KG1 (cell line): Measurements from ENCODE around the gene HABP4.

Experiments used
- DNase-seq: peaks from one replicate; lab custom pipeline; 2025; lab: John Stamatoyannopoulos, UW

The HABP4 gene

DNA sequence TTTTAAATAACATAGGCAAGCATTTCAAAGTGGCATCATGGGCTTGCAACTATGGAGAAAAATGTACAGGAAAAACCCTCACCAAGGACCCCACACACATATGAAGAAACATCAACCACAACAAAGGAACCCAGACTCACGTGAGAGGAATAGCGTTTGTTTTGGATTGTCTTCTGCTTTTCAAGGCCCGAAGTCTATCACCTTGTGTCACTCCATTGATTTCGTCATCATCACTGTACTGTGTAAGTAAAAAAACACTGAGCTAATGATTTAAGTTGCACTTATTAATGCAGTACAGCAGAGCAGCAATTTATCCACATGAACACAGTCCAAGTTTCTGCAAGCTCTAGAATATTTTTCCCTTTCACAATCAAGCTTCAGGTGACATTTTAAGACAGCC is 72.4 kb downstream of the HABP4 start:
- DNase-seq, result no peak

DNA sequence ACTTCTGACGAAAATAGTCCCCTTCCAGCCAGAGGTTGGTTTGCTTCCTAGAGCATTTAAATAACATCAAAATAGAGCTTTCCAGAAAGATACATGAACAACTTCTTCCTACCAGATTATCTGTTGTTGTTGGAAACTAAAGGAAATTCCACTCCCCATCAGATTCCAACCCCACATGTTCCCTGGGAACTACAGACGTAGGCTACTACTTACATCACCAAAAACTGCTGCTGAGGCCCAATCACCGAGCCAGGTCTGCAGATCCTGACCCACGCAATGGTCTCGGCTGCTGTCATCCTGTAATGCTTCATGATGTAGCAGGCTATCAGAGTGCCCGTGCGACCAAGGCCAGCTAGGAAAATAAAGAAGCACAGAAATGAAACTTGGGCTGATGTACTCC is 73.4 kb downstream of the HABP4 start:
- DNase-seq, result no peak

GRCh38 chr9:96524045-96524444 is 74.1 kb downstream of the HABP4 start:
- DNase-seq, result no peak

GRCh38 chr9:96524764-96525163 is 74.8 kb downstream of the HABP4 start:
- no peak for DNase-seq

DNA sequence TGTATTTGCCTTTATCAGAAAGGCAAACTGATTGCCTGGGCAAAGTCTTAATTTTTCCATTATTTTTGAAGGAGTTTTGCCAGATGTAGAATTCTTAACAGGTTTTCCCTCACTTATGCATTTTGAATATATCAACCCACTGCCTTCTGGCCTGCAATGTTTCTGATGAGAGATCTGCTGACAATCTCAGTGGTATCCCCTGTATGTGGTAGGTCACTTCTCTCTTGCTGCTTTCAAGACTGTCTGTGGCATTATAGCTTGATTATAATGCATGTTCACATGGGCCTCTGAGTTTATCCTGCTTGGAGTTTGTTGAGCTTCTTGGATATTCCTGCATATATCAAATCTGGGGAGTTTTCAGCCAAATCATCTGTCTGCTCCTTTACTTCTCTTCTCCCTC is 82.2 kb downstream of the HABP4 start:
- DNase-seq, result no peak

- no peak for DNase-seq
These were observed 90.1 kb downstream of the HABP4 start for GRCh38 chr9:96540106-96540505.
